Type B pancreatic cell (in vitro differentiated cells): ENCODE results near the gene TPH2. TPM values are rescaled to one million over a fixed set of nuclear protein-coding genes. Genes with fewer than 3 reads are reported as not detected.

Source experiments
- DNase-seq: peaks from one replicate; pipeline ENCODE4 v3.0.0; 2021; ENCODE audit warnings: mixed read lengths; ENCODE audit not compliant: unreplicated experiment; ENCODE audit errors: extremely low spot score
- H3K27ac Mint-ChIP-seq: 2 replicates; pipeline ENCODE4 v1.8.0; 2021; ENCODE audit warnings: mild to moderate bottlenecking, mixed read lengths
- H3K27me3 Mint-ChIP-seq: 2 replicates; pipeline ENCODE4 v1.8.0; 2021; ENCODE audit warnings: mixed read lengths
- H3K36me3 Mint-ChIP-seq: 2 replicates; pipeline ENCODE4 v1.8.0; 2021; ENCODE audit warnings: mixed read lengths
- H3K4me1 Mint-ChIP-seq: one replicate; pipeline ENCODE4 v1.8.0; 2021; ENCODE audit warnings: mixed read lengths; ENCODE audit not compliant: unreplicated experiment
- H3K4me3 Mint-ChIP-seq: 2 replicates; pipeline ENCODE4 v1.8.0; 2021; ENCODE audit warnings: mild to moderate bottlenecking, mixed read lengths
- H3K9me3 Mint-ChIP-seq: 2 replicates; pipeline ENCODE4 v1.8.0; 2021; ENCODE audit warnings: mixed read lengths
- CTCF ChIP-seq: fragments of 200-600 bp; sonication (generic); conservative IDR thresholded peaks from 2 replicates; pipeline ENCODE4 v1.5.0; 2021; ENCODE audit warnings: antibody characterized with exemption, mild to moderate bottlenecking
- total RNA-seq: library from RNA; stranded (reverse); gene quantifications from 2 replicates; pipeline ENCODE4 v1.2.1, GENCODE V29; 2021; ENCODE audit warnings: low replicate concordance

TPH2 gene
- total RNA-seq, 1 donor from 2014 or later, result not detected

GRCh38 chr12:71904629-71905028 is 34.0 kb upstream of the TPH2 start:
- H3K27me3 Mint-ChIP-seq, result no peaks in the 10 kb centered on the region

GRCh38 chr12:71935594-71935993 is 3.1 kb upstream of the TPH2 start:
- TF ChIP-seq CTCF, result no peak
- no peaks in the 10 kb centered on the region for H3K9me3 Mint-ChIP-seq
- peaks cover 16% of the 10 kb centered on the region for H3K27me3 Mint-ChIP-seq
- no peak for DNase-seq
- H3K4me3 Mint-ChIP-seq, result no peak overlapping the region
- H3K4me1 Mint-ChIP-seq, result no peaks in the 10 kb centered on the region
- no peaks in the 10 kb centered on the region for H3K36me3 Mint-ChIP-seq
- no peak overlapping the region for H3K27ac Mint-ChIP-seq

More at GRCh38 chr12:71904629-71905028, 34.0 kb upstream of the TPH2 start:
- H3K36me3 Mint-ChIP-seq, result peaks cover 49% of the 10 kb centered on the region
- no peak for DNase-seq
- no peaks in the 10 kb centered on the region for H3K4me1 Mint-ChIP-seq
- H3K27ac Mint-ChIP-seq, result no peak overlapping the region
- no peak for TF ChIP-seq CTCF
- H3K9me3 Mint-ChIP-seq, result no peaks in the 10 kb centered on the region
- no peak overlapping the region for H3K4me3 Mint-ChIP-seq

GRCh38 chr12:71940068-71940467 is 1.4 kb downstream of the TPH2 start:
- TF ChIP-seq CTCF, result no peak
- no peak for DNase-seq
- no peaks in the 10 kb centered on the region for H3K36me3 Mint-ChIP-seq
- no peak overlapping the region for H3K27ac Mint-ChIP-seq
- H3K4me3 Mint-ChIP-seq, result no peak overlapping the region
- peaks cover 19% of the 10 kb centered on the region for H3K4me1 Mint-ChIP-seq
- H3K27me3 Mint-ChIP-seq, result peaks cover 29% of the 10 kb centered on the region
- no peaks in the 10 kb centered on the region for H3K9me3 Mint-ChIP-seq

- Mint-ChIP-seq H3K9me3 (no peaks in the 10 kb centered on the region), H3K4me1 (peaks cover 27% of the 10 kb centered on the region), H3K27me3 (peaks cover 32% of the 10 kb centered on the region), H3K4me3 (no peak overlapping the region), H3K27ac (no peak overlapping the region), H3K36me3 (no peaks in the 10 kb centered on the region)
- no peak for DNase-seq
- no peak for TF ChIP-seq CTCF
Observed at GRCh38 chr12:71941174-71941573, 2.5 kb downstream of the TPH2 start.

GRCh38 chr12:71942259-71942658 is 3.6 kb downstream of the TPH2 start:
- TF ChIP-seq CTCF, result no peak
- Mint-ChIP-seq H3K36me3 (no peaks in the 10 kb centered on the region), H3K27me3 (peaks cover 28% of the 10 kb centered on the region), H3K27ac (no peak overlapping the region), H3K4me1 (peaks cover 27% of the 10 kb centered on the region), H3K9me3 (no peaks in the 10 kb centered on the region), H3K4me3 (no peak overlapping the region)
- DNase-seq, result no peak

GRCh38 chr12:71942703-71943102 is 4.1 kb downstream of the TPH2 start:
- DNase-seq, result no peak
- Mint-ChIP-seq H3K4me1 (peaks cover 29% of the 10 kb centered on the region), H3K36me3 (no peaks in the 10 kb centered on the region), H3K4me3 (no peak overlapping the region), H3K27me3 (peaks cover 28% of the 10 kb centered on the region), H3K9me3 (no peaks in the 10 kb centered on the region), H3K27ac (no peak overlapping the region)
- no peak for TF ChIP-seq CTCF
